HG02981 (cell line): ENCODE data around the gene MYMK.

Experiments used
- ATAC-seq: cut with Tn5 transposase; IDR thresholded peaks from one replicate; pipeline ENCODE4 v1.9.1; 2021; ENCODE audit warnings: mild to moderate bottlenecking, moderate library complexity; ENCODE audit not compliant: unreplicated experiment

The MYMK gene

GRCh38 chr9:133519693-133520092 lies 5.1 kb downstream of the MYMK start:
- no peak for ATAC-seq

- ATAC-seq = no peak
Observed at GRCh38 chr9:133518706-133519449, 5.9 kb downstream of the MYMK start.

DNA sequence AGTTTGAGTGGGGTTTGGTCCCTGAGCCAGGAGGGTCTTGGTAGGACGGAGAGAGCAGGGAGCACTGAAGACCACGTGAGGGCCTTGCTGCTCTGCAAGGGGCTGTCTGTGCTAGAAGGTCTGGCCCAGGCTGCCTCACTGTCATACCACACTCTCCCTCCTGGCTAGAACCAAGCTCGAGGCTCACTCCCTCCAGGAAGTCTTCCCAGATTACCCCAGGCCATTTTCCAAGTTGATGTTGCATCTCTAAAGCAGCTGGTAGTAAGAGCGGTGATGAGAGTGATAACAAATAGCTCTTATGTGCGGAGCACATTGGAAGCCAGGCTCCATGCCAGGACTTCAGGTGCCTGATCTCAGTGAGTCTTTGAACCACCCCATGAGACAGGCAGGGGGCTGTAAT lies 6.6 kb downstream of the MYMK start:
- ATAC-seq = no peak

DNA sequence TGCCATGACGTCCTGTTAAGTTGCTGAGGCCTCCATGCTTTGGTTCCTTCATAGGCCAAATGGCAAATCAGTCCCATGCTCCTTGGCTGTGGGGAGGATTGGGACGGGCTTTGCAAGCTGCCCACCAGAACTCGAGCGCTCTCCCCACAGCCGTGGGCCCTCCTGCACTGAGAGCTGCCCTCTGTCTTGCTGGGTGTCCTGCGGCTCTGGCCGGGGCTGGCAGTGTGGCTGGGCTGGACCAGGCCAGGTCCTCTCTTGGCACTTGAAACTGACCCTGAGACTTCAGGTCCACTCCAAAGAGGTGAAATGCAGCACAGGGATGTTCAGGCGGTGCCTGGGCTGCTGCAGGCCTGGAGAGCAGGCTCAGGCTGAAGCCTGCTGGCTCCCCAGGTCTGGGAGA lies 7.0 kb downstream of the MYMK start:
- ATAC-seq = no peak

DNA sequence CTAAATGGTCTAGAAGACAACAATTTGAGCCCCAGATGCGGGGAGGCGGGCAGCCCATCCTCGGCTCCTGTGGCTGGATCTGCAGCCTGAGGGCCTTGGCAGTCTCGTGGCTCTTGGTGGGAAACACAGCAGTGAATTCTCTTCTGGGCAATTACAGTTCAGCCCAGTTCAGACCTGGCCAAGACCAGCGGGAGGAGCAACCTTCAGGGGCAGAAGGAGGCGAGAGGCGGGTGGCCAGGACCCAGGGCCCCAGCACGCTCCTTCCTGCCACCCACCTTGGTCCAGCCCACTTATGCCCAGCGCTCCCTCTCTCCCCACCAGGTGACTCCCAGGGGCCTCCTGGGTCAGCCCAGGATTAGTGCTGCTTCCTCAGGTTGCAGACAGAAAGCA lies 7.8 kb downstream of the MYMK start:
- ATAC-seq = no peak

DNA sequence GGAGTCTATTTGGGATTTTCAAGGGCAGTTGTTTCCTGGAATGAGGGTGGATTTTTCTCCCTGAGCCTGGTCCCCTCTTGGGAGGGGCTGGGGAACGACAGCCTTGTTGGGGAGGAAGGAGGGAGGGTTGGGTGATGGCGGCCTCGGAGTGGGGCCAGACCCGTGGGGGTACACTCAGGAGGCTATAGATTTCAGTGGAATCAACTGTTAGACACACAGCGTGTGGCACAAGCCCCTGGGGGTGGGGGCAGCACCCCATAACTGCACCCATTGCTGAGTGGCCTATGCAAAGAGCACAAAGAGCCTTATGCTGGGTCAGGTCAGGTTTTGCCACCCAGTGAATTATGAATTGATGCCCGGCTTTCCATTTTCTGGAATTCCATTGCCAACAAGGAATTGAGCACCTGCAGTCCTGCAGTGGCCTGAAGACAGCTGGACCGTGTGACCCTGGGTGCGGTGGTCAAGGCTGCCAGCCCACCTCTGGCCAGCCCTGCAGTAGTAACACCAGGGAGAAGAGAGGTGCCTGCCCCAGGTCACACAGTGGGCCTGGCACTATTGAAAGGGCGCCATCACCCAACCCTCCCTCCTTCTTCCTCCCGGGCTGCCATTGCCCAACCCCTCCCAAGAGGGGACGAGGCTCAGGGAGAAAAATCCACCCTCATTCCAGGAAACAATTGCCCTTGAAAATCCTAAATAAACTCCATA lies 8.4 kb downstream of the MYMK start:
- no peak for ATAC-seq

DNA sequence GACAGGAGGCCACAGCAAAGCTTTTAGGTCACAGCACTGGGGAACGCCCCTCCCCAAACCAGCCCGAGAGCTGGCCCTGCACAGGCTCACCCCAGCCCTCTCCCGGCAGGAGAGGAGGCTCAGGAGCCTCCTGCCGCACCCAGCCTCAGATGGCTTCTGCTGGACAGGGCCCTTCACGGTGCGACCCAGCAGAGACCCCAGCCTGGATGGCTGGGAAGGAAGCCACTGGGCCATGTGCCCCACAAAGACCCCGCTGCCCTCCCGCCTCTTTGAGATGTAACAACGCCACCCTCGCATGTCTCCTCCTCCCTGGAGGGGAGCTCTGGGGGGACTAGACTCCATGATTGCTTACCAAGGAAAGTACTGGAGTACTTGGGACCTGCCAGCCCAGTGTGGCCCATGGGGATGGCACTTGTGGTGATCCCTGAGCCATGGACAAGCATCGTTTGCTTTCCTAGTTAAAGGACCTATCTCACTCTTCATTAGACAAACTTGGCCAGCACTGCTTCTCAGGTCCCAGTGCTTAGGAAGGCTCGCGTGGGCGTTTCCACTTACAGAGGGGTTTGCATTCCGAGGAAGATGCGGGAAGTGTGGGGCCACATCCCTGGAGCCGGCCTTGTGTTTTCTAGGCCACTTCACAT lies 9.0 kb downstream of the MYMK start:
- ATAC-seq = no peak

- ATAC-seq = no peak
Observed at GRCh38 chr9:133515240-133515610, 9.5 kb downstream of the MYMK start.

- no peak for ATAC-seq
Observed at GRCh38 chr9:133514460-133515239, 10.1 kb downstream of the MYMK start.

DNA sequence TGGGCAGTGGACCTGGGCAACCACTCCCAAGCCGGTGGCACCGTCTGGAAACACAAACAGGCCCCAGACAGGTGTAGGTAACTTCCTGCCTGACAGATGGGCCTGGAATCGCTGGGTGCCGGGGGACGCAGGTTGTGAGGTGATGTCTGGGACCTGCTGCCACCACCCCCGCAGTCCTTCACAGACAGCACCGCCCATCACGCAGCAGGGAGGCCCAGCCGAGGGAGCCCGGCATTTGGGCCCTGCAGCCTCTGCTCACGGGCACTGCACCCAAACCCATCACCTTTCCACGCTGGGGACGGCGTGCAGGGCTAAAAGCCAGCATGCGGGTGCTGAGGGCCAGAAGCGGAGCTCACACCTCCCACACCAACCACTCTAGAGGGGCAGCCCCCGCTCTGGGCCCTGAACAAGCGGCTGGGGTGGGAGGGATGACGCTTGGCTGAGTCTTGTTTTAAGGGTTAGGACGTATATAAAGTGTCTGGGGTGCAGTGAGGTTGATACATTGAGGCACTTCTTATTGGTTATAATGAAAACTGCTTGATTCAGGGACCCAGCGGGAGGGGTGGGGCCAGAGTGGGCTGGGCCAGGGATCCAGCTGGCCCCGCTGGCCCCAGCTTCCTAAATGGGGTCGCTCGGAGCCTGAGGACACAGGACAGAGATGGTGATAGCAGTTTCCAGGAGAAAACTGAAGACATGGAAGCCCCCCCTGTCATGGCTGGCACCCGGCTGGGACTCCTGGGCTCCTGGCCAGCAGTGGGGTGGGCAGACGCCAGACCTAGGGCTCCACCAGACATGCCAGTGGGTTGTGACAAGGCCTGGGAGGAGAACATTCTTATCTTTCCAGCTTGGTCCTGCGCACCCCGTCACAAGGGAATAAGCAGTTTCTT lies 11.3 kb downstream of the MYMK start:
- ATAC-seq = no peak

GRCh38 chr9:133512253-133513213 lies 12.2 kb downstream of the MYMK start:
- no peak for ATAC-seq

DNA sequence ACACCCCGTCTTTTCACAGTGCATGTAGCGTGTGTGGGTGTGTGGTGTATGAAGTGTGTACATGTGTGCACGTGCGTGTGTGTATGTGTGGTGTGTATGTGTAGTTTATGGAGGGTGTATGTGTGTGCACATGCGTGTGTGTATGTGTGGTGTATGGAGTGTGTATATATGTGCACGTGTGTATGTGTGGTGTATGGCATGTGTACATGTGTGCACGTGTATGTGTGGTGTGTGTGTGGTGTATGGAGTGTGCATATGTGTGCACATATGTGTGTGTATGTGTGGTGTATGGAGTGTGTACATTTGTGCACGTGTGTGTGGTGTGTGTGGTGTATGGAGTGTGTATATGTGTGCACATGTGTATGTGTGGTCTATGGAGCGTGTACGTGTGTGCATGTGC lies 13.2 kb downstream of the MYMK start:
- ATAC-seq = no peak

- ATAC-seq = no peak
Observed at GRCh38 chr9:133510926-133511505, 13.7 kb downstream of the MYMK start.

DNA sequence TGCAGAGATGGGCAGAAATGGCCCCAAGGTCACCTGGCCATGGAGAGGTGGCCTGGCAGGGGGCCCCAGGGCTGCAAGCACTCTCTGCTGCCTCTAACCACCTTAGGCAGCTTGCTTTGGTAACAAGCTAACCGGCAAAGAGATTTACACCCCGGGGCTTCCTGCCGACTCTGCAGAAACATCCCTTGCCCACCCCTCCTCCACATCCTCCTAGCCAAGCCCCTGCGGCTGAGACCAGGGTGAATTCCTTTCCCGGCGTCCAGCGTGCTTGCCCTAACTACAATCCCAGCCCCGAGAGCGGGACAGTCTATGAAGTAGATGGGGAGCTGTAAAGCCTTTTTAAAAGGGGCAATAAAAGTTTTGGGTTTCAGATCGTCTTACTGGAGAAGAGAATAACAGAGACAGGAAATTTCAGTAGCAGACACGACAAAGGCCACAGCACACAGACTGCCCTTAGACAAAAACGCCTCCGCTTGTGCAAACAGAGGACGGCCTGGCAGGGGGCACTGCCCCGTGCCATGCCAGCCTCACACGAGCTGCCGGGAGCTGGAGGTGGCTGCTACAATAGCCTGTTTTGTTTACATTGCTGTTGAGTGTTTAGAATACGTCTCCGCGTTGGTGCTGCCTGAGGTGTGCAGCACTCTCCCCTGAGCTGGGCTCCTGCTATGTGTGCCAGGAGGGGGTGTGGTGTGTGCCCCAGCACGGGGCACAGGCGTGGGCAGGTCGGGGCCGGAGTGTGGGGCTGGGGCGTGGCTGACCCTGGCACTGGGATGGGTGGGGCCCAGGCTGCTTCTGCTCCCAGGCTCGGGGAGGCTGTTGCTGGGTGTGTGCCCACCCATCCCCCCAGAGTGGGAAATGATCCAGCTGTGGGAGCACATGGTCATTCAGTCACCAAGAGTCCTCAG lies 15.3 kb downstream of the MYMK start:
- no peak for ATAC-seq

DNA sequence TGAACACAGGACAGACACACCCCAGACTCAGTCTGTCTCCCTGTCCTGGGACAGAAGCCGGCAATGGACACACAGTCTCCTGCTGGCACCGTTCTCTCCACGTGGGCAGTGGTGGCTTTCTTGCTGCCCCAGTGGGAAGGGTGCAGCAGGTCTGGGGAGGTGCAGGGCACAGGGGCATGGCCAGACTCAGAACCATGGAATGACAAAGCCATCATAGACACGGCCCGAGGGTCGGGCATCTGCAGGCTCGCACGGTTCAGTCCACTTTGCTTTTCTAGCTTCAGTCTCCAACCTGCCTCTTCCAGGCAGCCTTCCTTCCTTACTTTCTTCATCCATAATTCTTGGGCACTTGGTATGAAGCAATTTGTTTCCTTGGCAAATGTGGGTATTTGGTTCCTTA lies 16.7 kb downstream of the MYMK start:
- ATAC-seq = no peak

DNA sequence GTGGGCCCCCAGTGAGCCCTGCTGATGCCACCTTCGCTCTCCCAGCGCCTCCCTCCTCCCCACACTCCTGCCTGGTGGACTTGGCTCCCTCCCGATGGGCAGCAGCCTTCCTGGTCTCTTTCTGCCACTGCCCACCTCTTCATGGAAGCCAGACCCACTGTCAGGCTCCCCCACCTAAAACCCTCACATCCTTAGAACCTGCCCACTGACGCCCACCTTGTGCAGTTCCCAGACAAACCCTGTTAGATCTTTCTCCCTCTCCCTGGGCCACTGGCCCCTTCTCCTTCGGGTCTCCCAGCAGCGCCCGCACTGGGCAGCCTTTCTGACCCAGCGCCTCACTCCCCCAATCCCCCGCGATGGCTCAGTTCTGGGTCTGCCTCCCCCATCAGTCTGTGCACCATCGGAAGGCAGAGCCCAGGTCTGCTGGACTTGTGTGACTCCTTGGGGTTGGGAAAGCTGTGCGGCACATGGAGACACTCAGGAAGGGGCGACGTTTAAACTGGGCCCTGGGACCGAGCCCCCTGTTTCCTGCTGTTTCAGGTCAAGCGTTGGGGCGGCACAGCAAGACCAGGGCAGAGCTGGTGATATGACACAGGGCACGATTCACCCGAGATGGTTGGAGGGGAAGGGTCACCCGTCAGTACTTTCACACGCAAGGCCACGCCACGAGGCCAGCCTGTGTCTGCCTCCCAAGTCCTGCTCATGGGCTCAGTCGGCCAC lies 17.4 kb downstream of the MYMK start:
- no peak for ATAC-seq

- ATAC-seq = no peak
Observed at GRCh38 chr9:133506653-133507038, 18.1 kb downstream of the MYMK start.
